HG03280 (cell line): Measurements from ENCODE around the gene MYZAP.

Experiments used
- ATAC-seq: cut with Tn5 transposase; IDR thresholded peaks from one replicate; pipeline ENCODE4 v1.9.1; 2021; ENCODE audit warnings: mild to moderate bottlenecking, moderate library complexity; ENCODE audit not compliant: unreplicated experiment

The MYZAP gene

DNA sequence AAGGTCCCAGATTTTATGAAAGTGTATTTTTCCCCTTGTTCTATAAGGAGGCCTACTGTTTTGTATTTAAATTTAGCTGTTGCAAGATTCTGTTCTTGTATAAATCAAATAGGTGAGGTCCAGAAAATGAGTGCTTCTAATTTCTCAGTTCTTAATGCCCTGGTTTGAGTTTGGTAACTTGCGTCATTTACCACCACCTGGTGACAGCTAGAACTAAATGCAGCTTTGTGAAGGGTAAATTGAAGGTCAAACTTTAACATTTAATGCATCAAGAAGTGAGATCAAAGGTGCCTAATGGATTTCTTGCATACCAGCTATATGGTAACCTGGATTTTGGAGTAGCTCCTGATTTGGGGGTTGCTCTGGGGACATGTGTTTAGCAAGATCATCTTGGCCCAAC, 64.1 kb downstream of the MYZAP start:
- ATAC-seq: no peak

DNA sequence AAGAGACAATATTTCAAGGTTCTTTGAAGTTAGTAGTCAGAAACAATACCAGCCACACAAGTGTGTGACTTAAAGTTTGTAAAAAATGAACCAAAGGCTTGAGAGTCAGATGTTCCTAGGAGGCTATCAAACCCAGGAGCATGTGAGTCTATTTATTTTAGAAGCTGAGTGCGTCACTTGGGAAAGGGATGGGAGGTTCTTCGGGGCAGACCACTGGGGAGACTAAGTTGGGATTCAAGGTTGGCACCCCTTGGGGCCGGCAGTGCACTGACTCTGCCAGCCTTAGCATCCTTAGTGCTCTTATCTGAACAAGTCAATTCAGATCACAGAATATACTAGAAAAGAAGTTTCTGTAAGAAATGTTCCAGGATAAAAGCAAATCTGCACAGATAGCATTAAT, 64.7 kb downstream of the MYZAP start:
- no peak for ATAC-seq

DNA sequence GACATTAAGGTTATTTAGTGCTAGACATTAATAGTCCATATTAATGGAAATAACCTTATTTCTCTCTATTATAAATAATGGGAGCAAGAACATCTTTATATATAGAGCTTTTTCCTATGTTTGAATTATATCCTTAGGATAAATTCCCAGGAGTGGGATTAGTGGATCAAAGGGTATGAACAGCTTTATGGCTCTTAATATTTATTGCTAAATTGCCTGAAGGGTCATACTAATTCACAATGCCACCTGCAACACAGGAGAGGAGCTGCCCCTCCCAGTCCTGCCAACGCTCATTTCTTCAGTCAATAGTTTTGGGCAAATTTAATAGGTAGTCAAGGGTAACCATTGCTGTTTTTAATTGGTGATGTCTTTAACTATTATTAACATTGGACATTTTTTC, 65.9 kb downstream of the MYZAP start:
- no peak for ATAC-seq

DNA sequence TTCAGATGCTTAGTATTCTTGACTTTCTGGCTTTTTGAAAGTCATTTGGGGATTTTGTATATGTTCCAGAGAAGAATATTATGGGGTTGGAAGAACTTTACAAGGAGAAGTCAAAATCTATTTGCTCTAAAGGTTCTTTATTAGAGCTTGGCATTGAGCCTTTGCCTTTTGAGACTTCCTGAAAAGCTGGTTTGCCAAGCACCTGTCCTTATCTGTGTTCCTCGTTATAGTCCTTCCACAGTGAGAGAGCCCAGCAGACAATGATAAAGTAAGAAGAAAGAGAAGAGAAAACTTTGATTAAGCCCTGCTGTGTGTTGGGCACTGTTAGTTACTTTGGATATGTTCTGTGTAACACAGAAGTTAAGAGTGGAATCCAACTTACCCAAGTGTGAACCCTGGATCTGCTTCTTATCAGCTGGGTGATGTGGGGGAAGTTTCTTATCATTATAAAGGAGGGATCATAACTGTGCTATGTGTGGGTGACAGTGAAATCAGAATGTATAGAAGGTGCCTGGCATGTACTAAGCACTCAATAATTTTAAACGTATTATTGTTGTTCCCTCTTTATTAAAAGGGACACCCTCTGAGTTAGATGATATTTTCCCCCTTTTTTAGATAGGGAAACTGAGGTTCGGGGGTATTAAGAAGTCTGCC, 70.5 kb downstream of the MYZAP start:
- ATAC-seq: no peak

DNA sequence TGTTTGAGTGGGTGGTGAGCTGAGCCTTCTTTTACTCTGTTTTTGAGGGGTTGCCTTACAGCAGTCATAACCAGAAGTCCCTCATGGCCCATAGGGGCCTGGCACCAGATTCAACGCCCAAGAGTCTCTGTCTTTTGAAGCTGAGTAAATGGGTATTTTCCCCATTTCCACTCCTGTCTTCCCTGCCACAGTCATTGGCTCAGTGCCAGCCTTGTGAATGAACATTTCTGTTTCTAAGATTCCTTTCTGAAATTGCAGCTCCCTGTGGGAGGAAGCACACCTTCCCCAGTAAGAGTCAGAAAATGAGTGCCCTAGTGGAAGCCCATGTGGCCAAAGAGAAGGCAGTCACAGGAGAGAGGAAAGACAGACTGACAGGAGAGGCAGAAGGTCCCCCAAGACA, 71.1 kb downstream of the MYZAP start:
- no peak for ATAC-seq

DNA sequence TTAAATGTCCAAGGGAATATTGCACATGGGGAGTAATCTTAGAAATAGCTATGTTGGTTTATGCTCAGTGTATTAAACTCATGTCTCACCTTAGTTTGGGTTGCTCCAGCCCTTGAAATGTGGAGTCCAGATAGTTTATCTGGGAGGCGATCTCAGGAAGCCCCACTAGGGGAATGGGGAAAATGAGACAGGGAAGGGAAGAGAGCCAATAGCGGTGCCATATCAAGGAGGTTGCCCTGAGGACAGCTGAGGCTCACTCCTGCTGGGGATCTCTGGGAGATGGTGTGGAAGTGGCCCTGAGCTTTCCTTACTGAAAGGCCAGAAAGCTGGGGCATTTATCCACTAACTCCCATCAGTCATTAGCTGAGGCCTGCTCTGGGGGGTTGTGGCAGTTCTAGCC, 71.6 kb downstream of the MYZAP start:
- no peak for ATAC-seq

DNA sequence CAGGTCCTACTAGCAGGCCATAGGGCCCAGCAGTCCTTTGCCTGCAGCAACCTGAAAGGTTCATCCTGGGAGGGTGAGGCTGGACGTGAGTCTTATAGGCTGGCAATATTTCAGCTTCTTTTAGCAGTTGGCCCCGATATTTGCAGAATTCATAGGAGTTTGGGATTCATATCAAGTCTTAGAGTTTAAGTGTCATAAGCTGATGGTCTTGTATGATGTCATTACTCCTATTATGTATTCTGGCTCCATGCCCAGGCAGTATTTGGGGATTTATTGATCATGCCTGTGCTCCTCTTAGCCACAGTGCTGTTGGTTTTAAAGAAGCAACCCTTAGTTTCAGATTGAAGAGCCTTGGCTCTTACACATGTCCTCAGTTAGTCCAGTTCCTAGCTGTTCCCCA, 73.5 kb downstream of the MYZAP start:
- no peak for ATAC-seq

DNA sequence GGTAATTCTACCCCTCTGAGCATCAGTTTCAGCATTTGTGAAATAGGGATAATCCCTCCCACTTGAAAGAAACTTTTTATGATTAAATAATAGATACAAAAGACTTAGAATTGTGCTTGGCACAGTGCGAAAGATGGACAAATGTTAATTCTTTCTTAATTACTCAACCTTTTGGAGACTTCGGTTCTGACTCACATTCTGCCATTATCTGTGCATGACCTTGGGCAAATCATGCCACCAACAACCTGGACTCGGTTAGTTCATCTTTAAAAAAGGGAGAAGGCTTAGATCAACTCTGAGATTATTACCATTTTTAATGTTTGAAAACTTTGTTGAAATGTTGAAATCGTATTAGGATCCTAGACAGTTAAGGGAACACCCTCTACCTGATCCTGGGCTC, 74.2 kb downstream of the MYZAP start:
- no peak for ATAC-seq

DNA sequence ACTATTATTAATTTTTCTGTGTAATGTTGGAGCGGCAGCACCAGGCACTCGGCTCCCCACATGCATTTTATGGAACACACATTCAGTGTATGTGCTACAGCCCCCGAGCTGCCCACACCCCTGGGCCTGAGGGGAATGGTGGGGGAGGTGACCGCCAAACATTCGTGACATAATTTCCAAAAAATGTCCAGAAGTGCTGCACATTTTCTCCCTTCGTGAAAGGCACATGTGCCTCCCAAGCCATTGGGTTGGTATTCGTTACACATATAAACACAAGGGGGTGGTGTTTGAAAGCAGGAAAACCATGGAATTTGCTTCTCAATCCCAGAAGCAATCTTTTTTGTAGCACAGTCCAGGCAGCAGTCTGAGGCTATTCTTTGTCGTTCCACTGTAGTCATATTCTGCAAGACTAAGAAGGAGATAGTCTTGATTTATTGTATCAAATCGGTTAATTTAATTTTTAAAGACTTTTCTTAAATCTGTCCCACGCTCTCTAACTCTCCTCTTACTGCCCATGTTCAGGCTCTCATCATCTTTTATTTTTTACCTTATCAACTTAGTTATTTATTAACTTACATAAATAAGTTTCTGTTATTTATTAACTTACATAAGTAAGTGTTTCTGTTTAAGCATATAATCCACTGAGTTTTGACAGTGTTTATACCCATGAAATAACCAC, 75.6 kb downstream of the MYZAP start:
- ATAC-seq: no peak

DNA sequence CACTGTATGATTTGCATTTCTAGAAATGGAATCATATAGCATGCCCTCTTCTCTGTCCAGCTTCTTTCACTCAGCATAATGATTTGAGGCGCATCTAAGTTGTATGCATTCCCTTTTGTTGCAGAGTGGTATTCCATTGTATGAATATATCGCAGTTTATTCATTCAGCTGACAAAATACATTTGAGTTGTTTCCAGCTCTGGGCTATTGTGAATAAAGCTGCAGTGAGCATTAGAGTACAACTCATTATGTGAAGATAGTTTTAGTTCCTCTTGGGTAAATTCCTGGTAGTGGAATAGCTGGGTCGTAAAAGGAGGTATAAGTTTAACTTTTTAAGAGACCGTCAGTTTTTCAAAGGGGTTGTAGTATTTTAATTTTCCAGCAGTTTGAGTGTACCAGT, 76.3 kb downstream of the MYZAP start:
- ATAC-seq: no peak

DNA sequence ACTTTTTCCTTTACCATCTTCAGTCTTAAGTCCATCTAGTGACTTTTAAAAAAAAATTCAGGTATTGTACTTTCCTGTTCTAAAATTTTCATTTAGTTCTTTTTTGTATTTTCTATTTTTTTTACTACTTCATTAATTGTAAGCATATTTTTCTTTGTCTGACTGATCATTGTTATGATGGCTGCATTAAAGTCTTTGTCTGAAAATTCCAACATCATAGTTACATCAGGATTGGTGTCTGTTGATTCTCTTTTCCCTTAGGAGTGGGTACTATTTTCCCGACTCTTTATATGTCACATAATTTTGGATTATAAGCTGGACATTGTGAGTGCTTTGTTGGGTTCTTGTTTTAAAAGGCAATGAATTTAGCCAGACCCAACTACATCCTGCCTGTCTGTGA, 79.9 kb downstream of the MYZAP start:
- no peak for ATAC-seq

DNA sequence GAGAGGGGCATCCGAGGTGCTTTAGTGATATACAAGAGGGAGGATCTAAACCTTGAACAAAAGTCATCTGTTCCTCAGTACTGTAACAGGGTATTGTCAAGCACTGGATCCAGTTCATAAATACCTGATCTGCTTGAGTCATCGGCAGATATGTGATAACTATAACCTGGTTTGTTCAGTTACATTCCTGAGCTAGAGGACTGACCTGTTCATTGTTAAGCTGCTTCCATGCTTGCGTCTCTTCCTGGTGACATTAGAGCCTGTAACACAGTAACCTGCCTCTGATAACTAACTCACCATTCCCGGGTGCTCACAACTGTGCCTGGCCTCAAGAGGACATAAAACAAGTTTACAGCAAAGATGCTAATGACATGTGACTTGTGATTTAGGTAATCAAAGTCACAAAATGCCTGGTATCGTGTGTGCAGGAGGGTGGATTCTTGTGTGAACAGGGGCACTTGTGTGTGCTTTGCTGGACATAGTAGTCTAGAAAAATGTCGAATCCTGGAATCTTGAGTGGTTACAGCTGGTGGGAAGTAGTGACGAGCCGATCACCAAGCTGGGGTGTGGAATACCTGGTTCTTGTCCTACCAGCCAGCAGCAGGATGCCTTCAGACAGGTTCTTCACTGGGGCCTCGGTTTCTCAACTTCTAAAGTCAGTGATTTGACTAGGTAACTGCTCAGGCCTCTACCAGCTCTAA, 83.9 kb downstream of the MYZAP start:
- ATAC-seq: no peak

DNA sequence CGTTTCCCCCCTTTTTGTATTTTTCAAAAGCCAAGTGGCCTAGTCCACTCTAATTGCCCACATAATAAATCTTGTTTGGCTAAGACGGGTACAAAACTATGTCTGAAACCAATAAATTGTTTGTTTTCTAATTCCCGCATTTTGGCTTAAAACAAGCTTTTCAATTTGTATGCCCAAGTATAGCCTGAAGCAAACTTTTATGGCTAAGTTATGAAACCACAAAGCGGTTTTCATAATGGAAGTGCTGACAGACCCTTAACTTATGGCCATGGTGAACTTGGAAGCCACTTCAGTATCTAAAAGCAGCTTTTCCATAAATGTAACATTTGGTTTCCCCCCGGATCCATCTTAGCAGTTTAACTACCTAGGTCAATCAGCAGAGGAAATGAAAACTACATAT, 84.9 kb downstream of the MYZAP start:
- no peak for ATAC-seq

DNA sequence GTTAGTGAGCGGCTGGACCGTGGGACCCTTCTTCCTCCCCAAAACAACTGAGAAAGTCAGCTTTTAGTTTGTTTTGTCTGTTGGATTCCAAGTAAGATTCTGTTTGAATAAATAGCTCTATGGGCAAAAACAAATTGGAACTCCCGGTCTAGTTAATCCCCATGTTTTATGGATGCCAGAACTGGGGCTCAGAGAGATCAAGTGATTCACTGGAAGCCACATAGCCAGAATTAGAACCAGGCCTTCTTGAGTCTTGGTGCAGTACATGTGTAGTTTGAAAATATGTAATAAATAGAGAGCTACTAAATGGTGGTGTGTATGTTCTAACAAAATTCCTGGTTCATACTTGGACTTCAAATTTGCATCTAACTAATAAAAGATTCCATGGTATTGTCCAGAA, 85.5 kb downstream of the MYZAP start:
- ATAC-seq: no peak

DNA sequence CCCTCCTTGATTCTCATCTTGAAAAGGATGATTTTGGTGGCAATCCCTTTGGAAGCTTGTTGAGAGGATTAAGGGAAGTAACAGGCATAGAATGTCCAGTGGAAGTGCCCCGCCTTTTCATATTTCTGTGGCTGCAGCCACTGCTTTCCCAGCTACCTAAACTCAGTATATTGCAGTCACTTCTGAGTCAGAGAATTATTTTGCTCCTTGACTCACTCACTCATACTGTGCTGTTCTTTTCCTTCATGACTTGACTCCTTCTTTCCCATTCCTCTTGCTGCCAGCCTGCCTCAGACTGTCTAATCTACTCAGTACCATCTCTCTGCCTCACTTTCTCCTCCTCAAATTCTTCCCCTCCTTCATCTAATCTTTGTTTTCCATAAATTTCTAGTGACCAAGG, 88.3 kb downstream of the MYZAP start:
- no peak for ATAC-seq

DNA sequence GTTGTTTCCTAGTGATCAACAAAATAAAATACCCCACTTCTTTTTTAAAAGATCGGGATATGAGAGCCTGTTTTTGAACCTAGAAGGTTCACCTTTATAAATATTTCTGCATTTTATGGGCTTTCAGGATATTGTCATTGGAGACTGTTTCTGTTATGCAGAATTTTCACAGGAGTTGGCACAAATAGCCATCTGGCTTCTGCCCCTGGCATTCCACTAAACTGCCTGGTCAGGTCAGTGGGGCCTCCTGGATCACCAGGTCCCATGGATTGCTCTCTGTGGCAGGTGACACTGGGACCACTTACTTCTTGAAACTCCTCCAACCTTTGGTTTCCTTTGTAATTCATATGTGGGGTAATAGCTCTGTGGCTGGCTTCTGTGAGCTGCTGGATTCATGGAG, 89.3 kb downstream of the MYZAP start:
- no peak for ATAC-seq

DNA sequence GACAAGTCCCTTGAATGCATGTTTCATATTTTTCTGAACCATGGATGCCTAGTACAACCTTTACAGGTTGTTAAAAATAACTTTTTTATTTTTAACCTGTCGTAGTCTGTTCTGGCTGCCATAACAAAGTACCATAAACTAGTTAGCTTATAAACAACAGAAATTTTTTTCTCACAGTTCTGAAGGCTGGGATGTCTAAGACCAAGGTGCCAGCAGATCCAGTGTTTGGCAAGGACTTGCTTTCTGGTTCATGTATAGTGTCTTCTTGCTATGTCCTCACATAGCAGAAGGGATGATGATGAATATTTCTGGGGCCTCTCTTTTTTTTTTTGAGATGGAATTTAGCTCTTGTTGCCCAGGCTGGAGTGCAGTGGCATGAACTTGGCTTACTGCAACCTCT, 91.8 kb downstream of the MYZAP start:
- ATAC-seq: no peak

DNA sequence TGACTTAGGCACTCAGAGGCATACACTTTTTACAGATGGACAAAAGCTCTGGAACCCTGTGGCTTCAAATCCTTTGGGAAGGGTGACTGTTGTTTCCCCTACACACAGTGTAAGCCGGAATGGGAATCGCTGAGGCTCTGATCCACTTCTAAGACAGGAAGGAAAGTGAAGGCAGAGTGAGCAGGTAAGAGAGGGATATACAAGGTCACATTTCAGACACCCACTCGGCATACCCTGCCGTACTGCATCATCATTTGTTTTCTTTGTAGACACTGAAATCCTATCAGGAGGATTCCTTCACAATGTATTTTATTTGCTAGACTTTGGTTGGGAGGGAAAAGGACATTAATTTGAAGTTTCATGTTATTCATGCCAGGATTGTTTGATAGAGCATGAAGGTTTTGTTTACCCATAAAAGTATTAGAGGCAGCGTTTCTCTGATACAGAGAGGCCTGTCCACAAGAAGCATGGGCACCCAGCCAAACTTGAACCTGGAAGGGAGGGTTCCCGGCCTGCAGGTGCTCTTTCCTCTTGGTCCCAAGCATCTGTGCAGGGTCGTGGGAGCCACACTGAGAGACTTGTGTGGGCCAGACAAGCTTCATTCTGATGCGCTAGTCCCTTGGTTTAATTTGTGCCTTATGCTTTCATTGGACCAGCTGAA, 92.9 kb downstream of the MYZAP start:
- no peak for ATAC-seq

DNA sequence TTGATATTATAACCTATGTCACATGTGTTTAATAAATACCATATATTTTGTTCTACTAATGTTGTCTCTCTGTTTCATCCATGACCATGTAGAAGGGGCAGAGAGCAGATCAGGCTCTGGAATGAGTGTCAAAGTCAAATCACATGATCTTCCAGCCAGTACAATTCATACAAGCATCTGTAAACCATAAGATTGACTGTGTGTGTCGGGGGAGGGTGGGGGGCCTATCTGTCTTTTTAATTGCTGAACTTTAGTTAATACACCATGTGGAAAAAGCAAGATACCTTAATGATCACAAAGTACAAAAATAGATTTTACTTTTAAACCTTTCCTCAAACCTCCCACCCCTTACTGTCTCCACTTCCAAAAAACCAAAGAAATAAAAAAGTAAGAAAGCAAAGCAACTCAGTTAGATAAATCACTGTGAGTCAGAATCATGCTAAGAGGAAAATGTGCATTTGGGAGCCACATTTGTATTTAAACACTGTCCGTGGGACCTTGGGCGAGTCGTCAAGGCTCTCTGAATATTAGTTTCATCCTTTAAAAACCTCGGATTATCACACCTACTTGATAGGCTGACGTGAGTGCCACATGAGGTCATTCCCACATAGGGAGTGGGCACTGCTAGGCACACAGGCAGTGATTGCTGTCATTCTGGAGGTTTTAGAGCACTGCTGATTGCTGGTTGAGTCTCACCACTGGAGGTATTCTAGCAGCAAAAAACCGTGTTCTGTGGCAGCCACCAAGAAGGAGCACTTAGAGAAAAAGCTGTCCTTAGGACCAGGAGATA, 93.8 kb downstream of the MYZAP start:
- ATAC-seq: no peak

DNA sequence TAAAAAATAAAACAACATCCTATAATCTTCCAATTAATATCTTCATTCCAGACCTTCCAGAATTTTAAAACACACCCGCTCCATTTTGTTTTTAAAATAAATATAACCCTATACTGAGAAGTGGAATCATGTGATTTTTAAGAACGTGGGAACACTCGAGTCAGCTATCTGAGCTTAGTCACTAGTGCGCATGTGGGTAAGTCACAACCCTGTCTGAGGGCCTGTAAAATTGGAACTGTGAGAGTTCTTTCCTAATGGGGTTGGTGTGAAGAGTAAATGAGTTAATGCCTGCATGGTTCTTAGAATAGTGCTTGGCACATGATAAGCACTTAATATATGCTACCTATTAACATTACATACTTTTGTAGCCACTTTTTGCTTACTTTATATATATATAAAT, 95.0 kb downstream of the MYZAP start:
- no peak for ATAC-seq

DNA sequence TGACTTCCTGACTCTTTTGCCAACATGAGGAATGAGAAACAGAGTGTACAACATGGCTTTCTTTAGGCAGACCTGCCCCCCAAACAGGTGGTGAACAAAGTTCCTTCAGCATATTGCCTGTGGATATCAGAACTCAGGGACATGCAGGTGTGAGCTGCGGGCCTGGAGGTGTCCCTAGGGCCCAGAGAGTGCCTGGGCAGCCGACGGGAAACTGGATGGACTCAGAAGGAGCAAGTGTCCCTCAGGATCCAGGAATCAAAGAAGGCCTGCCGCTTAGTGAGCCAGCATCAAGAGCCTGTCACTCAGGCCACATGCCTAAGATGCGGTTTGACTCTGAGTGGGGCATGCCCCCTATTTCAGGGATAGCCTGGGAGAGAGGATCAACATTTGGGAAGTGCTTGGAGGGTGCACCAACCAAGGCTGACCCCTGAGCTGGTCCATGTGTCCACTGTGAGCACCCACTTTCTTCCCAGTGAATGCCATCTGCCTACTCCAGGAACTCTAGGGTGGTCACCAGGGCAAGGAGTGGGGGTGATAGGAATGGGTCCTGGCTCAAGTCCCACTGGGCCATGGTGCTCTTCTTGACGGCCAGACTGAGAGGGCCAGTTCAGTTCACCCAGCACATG, 98.8 kb downstream of the MYZAP start:
- no peak for ATAC-seq
